GM23338 (cell line): ENCODE data around the gene ANO1. TPM values are rescaled to one million over a fixed set of nuclear protein-coding genes. Genes with fewer than 3 reads are reported as not detected.

Experiments used
- ATAC-seq: fragments of 200-7000 bp; cut with Tn5 transposase; 3 replicates; pipeline ENCODE4 v1.9.1; 2020
- DNase-seq: peaks from one replicate; pipeline ENCODE4 v3.0.0-alpha.2; 2015; ENCODE audit warnings: low spot score
- H2AFZ ChIP-seq: fragments of 200-600 bp; sonication (generic); 2 replicates; pipeline ENCODE4 v1.8.0; 2016; ENCODE audit warnings: antibody characterized with exemption, mild to moderate bottlenecking, moderate library complexity
- H3F3A ChIP-seq: fragments of 200-600 bp; sonication (generic); replicated peaks from 2 replicates; pipeline ENCODE4 v1.8.0; 2017; ENCODE audit warnings: antibody characterized with exemption, mixed run types, low read depth
- H3K27ac ChIP-seq: fragments of 200-600 bp; sonication (generic); 2 replicates; pipeline ENCODE4 v1.6.1; 2016; ENCODE audit warnings: low read depth
- H3K27me3 ChIP-seq: fragments of 200-600 bp; sonication (generic); 2 replicates; pipeline ENCODE4 v1.8.0; 2016; ENCODE audit warnings: mild to moderate bottlenecking, mixed run types, moderate library complexity; ENCODE audit not compliant: insufficient read depth
- H3K36me3 ChIP-seq: fragments of 200-600 bp; sonication (generic); 2 replicates; pipeline ENCODE4 v1.8.0; 2016; ENCODE audit warnings: mild to moderate bottlenecking; ENCODE audit not compliant: insufficient read depth
- H3K4me1 ChIP-seq: fragments of 200-600 bp; sonication (generic); 2 replicates; pipeline ENCODE4 v1.8.0; 2016; ENCODE audit warnings: mild to moderate bottlenecking, moderate library complexity; ENCODE audit not compliant: insufficient read depth
- H3K4me2 ChIP-seq: fragments of 200-600 bp; sonication (generic); 2 replicates; pipeline ENCODE4 v1.7.1; 2017; ENCODE audit warnings: mixed run types
- H3K4me3 ChIP-seq: fragments of 200-600 bp; sonication (generic); 2 replicates; pipeline ENCODE4 v1.6.1; 2016; ENCODE audit warnings: mixed run types
- H3K79me2 ChIP-seq: fragments of 200-600 bp; sonication (generic); replicated peaks from 2 replicates; pipeline ENCODE4 v1.8.0; 2017; ENCODE audit warnings: mild to moderate bottlenecking; ENCODE audit not compliant: insufficient read depth
- H3K9me2 ChIP-seq: fragments of 200-600 bp; sonication (generic); 2 replicates; pipeline ENCODE4 v1.8.0; 2017; ENCODE audit not compliant: insufficient read depth
- H4K20me1 ChIP-seq: fragments of 200-600 bp; sonication (generic); replicated peaks from 2 replicates; pipeline ENCODE4 v1.8.0; 2017; ENCODE audit warnings: mild to moderate bottlenecking; ENCODE audit not compliant: insufficient read depth
- H3K27ac Mint-ChIP-seq: 2 replicates; pipeline ENCODE4 v1.8.0; 2020; ENCODE audit warnings: inconsistent platforms, mild to moderate bottlenecking, moderate library complexity, mixed read lengths
- H3K27me3 Mint-ChIP-seq: 3 replicates; pipeline ENCODE4 v1.8.0; 2022; ENCODE audit warnings: low read depth, mild to moderate bottlenecking, moderate library complexity, mixed read lengths, inconsistent platforms; ENCODE audit not compliant: insufficient read depth, poor library complexity
- H3K36me3 Mint-ChIP-seq: 3 replicates; pipeline ENCODE4 v1.8.0; 2021; ENCODE audit warnings: low read depth, mild to moderate bottlenecking, inconsistent platforms, moderate library complexity, mixed read lengths
- H3K4me1 Mint-ChIP-seq: 3 replicates; pipeline ENCODE4 v1.8.0; 2020; ENCODE audit warnings: mild to moderate bottlenecking, inconsistent platforms, mixed read lengths
- H3K4me3 Mint-ChIP-seq: 3 replicates; pipeline ENCODE4 v1.8.0; 2021; ENCODE audit warnings: moderate library complexity, mild to moderate bottlenecking, inconsistent platforms, mixed read lengths
- H3K9me3 Mint-ChIP-seq: 3 replicates; pipeline ENCODE4 v1.8.0; 2020; ENCODE audit warnings: moderate library complexity, mild to moderate bottlenecking, inconsistent platforms, mixed read lengths
- CREB1 ChIP-seq: fragments of 250-450 bp; sonication (Bioruptor Pico); IDR thresholded peaks from 2 replicates; pipeline ENCODE4 v1.5.0; 2020; ENCODE audit warnings: low read depth, mild to moderate bottlenecking, moderate library complexity
- CTCF ChIP-seq, 2 experiments: fragments of 200-600 bp in 1 of 2; sonication (generic) in 1 of 2; conservative IDR thresholded peaks; 2 replicates each; pipeline versions ENCODE4 v1.5.1 to v1.6.1; 2016 to 2017; ENCODE audit warnings: antibody characterized with exemption in 2 of 2, low read depth in 2 of 2, mild to moderate bottlenecking in 2 of 2, moderate library complexity in 1 of 2
- ETS1 ChIP-seq: IDR thresholded peaks from 2 replicates; pipeline ENCODE4 v1.6.1; 2016; ENCODE audit warnings: antibody characterized with exemption
- EZH2 ChIP-seq: fragments of 200-600 bp; sonication (generic); IDR thresholded peaks from one replicate; pipeline ENCODE4 v1.8.0; 2017; ENCODE audit warnings: antibody characterized with exemption, mild to moderate bottlenecking, low read depth; ENCODE audit not compliant: unreplicated experiment
- EZH2phosphoT487 ChIP-seq: fragments of 200-600 bp; sonication (generic); IDR thresholded peaks from one replicate; pipeline ENCODE4 v1.8.1; 2018; ENCODE audit warnings: antibody characterized with exemption; ENCODE audit not compliant: unreplicated experiment
- JUNB ChIP-seq: IDR thresholded peaks from one replicate; pipeline ENCODE4 v1.6.1; 2016; ENCODE audit warnings: antibody characterized with exemption; ENCODE audit not compliant: unreplicated experiment
- NANOG ChIP-seq: IDR thresholded peaks from 2 replicates; pipeline ENCODE4 v1.6.1; 2016; ENCODE audit warnings: antibody characterized with exemption, borderline replicate concordance
- POLR2AphosphoS5 ChIP-seq: IDR thresholded peaks from 2 replicates; pipeline ENCODE4 v1.6.1; 2016; ENCODE audit warnings: antibody characterized with exemption, low read depth
- REST ChIP-seq: IDR thresholded peaks from one replicate; pipeline ENCODE4 v1.6.1; 2018; ENCODE audit warnings: antibody characterized with exemption; ENCODE audit not compliant: unreplicated experiment
- STAT1 ChIP-seq: IDR thresholded peaks from one replicate; pipeline ENCODE4 v1.6.1; 2016; ENCODE audit warnings: antibody characterized with exemption; ENCODE audit not compliant: unreplicated experiment
- ZNF114 ChIP-seq: fragments of 250-450 bp; sonication (Bioruptor Pico); IDR thresholded peaks from 2 replicates; pipeline ENCODE4 v1.5.0; 2020; ENCODE audit warnings: mild to moderate bottlenecking, moderate library complexity
- ZNF462 ChIP-seq: fragments of 250-450 bp; sonication (Bioruptor Pico); IDR thresholded peaks from 2 replicates; pipeline ENCODE4 v1.5.0; 2020; ENCODE audit warnings: mild to moderate bottlenecking, moderate library complexity
- polyA plus RNA-seq: library from polyadenylated mRNA; unstranded; fragments of >200 nt; fragmentation: Nextera tagmentation; extraction: Ambion mirVana; gene quantifications from 2 replicates; pipeline ENCODE4 v1.2.1, GENCODE V29; 2016
- total RNA-seq: library from RNA; depleted of rRNA; stranded (reverse); fragments of >200 nt; shearing (Covaris generic); gene quantifications from 2 replicates; pipeline ENCODE4 v1.2.3, GENCODE V29; 2014

Gene ANO1
- total and polyA plus RNA-seq, 2 experiments from 2014 or later: 1.4 to 3.4 TPM

GRCh38 chr11:70156291-70157037, 78.3 kb downstream of the ANO1 start:
- no peak for ATAC-seq
- Histone ChIP-seq H4K20me1 (no peaks in the 10 kb centered on the region), H3K4me3 (no peak overlapping the region), H3K27me3 (no peaks in the 10 kb centered on the region), H2AFZ (no peak overlapping the region), H3K4me1 (no peaks in the 10 kb centered on the region), H3K36me3 (no peaks in the 10 kb centered on the region), H3K4me2 (no peak overlapping the region), H3K27ac (no peak overlapping the region), H3K79me2 (no peaks in the 10 kb centered on the region), H3K9me2 (no peaks in the 10 kb centered on the region), H3F3A (no peaks in the 10 kb centered on the region)
- peaks cover 13% of the 10 kb centered on the region for H3K27me3 Mint-ChIP-seq
- no peak for DNase-seq
- no peaks in the 10 kb centered on the region for H3K36me3 Mint-ChIP-seq
- no peak overlapping the region for H3K4me3 Mint-ChIP-seq
- H3K4me1 Mint-ChIP-seq: peaks cover 4% of the 10 kb centered on the region; the same call in 1 of the 3 replicates
- no peaks in the 10 kb centered on the region for H3K9me3 Mint-ChIP-seq
- no peak overlapping the region for H3K27ac Mint-ChIP-seq
- no peak for TF ChIP-seq NANOG
- TF ChIP-seq JUNB: no peak
- TF ChIP-seq POLR2AphosphoS5: no peak
- no peak for TF ChIP-seq REST
- no peak for TF ChIP-seq ZNF114 (CRISPR knock-in tag)
- TF ChIP-seq CREB1 (CRISPR knock-in tag): no peak
- TF ChIP-seq STAT1: no peak
- no peak for TF ChIP-seq EZH2
- TF ChIP-seq CTCF (conservative IDR thresholded peaks at IDR 0.05; ENCODE audit: low read depth in 2 of 2): no peak
- TF ChIP-seq ZNF462: no peak
- TF ChIP-seq EZH2phosphoT487: no peak
- TF ChIP-seq ETS1: no peak
